Progenitor cell of endocrine pancreas (in vitro differentiated cells): ENCODE results near the gene ADD1. TPM values are rescaled to one million over a fixed set of nuclear protein-coding genes. Genes with fewer than 3 reads are reported as not detected.

Source experiments
- DNase-seq: peaks from one replicate; pipeline ENCODE4 v3.0.0; 2021; ENCODE audit warnings: low spot score; ENCODE audit not compliant: unreplicated experiment
- H3K27ac Mint-ChIP-seq: 2 replicates; pipeline ENCODE4 v1.8.0; 2021; ENCODE audit warnings: mild to moderate bottlenecking, moderate library complexity, mixed read lengths
- H3K27me3 Mint-ChIP-seq: 2 replicates; pipeline ENCODE4 v1.8.0; 2021; ENCODE audit warnings: mixed read lengths
- H3K36me3 Mint-ChIP-seq: 2 replicates; pipeline ENCODE4 v1.8.0; 2022; ENCODE audit warnings: mixed read lengths; ENCODE audit not compliant: insufficient read depth
- H3K4me1 Mint-ChIP-seq: 2 replicates; pipeline ENCODE4 v1.8.0; 2021; ENCODE audit warnings: low read depth, mixed read lengths
- H3K4me3 Mint-ChIP-seq: 2 replicates; pipeline ENCODE4 v1.8.0; 2021; ENCODE audit warnings: low read depth, mild to moderate bottlenecking, moderate library complexity, mixed read lengths
- H3K9me3 Mint-ChIP-seq: 2 replicates; pipeline ENCODE4 v1.8.0; 2021; ENCODE audit warnings: low read depth, mixed read lengths
- total RNA-seq: library from RNA; stranded (reverse); gene quantifications from 2 replicates; pipeline ENCODE4 v1.2.1, GENCODE V29; 2021
- TF ChIP-seq, protein P1 (sequence below): fragments of 200-600 bp; sonication (generic); IDR thresholded peaks from one replicate; pipeline ENCODE4 v1.5.0; 2021; ENCODE audit warnings: antibody characterized with exemption, mild to moderate bottlenecking; ENCODE audit not compliant: unreplicated experiment

The ADD1 gene
- total RNA-seq, 1 donor from 2014 or later, result 271 TPM

DNA sequence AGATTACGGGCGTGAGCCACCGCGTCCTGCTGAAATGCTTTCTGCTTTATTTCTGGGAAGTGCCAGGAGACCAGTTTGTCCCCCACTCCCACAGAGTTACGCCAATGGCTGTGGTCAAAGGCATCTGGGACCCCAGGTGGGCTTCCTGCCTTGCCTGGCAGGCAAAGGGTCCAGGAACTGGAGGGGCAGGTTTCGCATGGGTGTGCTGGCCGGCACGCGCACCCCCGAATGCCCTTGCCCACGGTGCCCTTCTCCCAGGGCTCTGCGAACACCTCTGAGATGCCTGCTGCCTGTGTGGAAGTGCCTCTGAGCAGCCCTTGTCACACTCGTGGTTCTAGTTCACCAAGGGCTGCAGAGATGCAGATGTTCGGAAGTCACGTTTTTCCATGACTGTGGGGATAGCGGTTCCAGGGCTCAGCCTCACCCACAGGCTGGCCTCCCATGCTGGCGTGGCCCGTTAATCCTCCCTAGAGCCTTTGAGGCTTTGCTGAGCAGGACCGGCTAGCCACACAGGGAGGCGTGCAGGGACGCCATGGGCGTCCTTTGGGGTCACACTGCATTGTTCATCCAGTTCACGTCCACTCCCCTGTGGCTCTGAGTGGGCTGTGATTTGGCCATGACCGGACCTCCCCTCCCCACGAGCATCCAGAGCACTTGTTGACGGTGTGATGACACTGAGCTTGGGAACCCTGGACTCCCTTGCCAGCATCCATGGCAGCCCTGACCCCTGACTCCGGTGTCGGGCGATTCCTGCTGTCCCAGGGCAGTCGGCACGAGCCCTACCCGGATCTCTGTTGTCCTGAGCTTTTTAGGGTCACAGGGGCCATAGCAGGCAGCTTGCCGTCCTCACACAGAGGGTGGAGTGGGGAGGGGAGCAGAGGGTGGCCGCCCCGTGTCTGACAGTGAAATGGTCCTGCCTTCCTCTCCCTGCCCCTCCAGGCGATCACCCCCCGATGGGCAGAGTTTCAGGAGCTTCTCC lies 12.7 kb upstream of the ADD1 start:
- Mint-ChIP-seq H3K36me3 (peaks cover 2% of the 10 kb centered on the region), H3K4me3 (no peak overlapping the region), H3K9me3 (no peaks in the 10 kb centered on the region), H3K27me3 (no peaks in the 10 kb centered on the region), H3K27ac (no peak overlapping the region), H3K4me1 (no peaks in the 10 kb centered on the region)
- TF ChIP-seq, protein P1, sequence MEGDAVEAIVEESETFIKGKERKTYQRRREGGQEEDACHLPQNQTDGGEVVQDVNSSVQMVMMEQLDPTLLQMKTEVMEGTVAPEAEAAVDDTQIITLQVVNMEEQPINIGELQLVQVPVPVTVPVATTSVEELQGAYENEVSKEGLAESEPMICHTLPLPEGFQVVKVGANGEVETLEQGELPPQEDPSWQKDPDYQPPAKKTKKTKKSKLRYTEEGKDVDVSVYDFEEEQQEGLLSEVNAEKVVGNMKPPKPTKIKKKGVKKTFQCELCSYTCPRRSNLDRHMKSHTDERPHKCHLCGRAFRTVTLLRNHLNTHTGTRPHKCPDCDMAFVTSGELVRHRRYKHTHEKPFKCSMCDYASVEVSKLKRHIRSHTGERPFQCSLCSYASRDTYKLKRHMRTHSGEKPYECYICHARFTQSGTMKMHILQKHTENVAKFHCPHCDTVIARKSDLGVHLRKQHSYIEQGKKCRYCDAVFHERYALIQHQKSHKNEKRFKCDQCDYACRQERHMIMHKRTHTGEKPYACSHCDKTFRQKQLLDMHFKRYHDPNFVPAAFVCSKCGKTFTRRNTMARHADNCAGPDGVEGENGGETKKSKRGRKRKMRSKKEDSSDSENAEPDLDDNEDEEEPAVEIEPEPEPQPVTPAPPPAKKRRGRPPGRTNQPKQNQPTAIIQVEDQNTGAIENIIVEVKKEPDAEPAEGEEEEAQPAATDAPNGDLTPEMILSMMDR, result no peak
- DNase-seq, result no peak

DNA sequence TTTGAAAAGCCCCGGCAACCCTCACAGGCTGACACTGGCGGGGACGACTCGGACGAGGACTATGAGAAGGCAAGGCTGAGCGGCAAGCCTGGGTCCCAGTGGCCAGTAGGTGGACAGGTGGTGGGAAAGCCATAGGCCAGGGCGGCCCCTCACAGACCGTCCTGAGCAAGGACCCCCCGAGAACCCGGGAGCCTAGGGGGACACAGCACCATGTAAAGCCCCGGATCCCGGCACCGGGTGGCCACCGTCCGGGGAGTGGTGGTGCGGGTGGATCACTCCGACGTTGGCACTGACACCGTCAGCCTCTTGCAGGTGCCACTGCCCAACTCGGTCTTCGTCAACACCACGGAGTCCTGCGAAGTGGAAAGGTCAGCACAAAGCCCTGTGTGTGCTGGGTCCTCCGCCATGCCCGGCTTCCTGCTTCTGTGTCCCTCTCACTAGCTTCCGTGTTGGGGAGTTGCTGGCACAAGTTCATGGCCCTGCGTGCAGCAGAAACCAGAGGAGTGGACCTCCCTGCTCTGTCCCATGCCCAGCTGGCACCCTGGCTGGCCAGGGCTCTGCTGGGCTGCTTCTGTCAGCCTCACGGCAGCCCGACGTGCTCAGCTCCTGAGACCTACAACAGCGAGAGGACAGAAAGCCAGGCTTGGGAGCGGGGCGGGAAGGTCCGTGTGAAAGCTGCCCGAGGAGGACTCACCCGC lies 11.9 kb upstream of the ADD1 start:
- Mint-ChIP-seq H3K9me3 (no peaks in the 10 kb centered on the region), H3K4me3 (no peak overlapping the region), H3K36me3 (peaks cover 2% of the 10 kb centered on the region), H3K4me1 (no peaks in the 10 kb centered on the region), H3K27me3 (no peaks in the 10 kb centered on the region), H3K27ac (no peak overlapping the region)
- no peak for DNase-seq
- TF ChIP-seq, protein P1, result no peak

DNA sequence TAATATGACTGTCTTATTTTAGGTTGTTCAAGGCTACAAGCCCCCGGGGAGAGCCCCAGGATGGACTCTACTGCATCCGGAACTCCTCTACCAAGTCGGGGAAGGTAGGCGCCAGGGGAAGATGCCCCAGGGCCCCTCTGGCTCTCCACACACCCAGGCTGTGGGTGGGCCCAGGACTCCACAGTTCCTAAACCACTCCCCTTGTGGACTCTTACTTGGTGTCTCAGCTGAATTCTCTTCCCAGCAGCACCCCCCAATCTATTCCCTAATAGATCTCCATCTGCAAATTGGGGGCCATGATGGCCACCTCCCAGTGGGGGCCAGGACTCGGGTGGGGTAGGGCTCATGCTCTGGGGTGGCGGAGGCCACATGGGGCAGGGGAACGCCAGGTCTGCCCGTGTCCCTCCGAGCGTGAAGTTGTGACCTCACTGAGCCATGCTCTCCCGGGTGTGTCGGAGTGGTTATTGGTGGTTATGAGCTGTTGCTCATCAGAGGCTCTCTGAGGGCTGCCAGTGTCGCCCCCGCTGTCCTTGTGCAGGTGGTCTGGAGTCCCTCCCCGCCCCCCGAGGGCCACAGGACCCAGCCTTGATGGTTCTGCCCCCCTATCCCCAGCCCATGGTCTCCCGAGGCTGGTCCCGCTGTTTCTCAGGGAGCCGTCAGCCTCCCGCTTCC lies 11.2 kb upstream of the ADD1 start:
- Mint-ChIP-seq H3K4me3 (no peak overlapping the region), H3K4me1 (no peaks in the 10 kb centered on the region), H3K36me3 (peaks cover 2% of the 10 kb centered on the region), H3K27ac (no peak overlapping the region), H3K27me3 (no peaks in the 10 kb centered on the region), H3K9me3 (no peaks in the 10 kb centered on the region)
- TF ChIP-seq, protein P1, result no peak
- DNase-seq, result no peak

DNA sequence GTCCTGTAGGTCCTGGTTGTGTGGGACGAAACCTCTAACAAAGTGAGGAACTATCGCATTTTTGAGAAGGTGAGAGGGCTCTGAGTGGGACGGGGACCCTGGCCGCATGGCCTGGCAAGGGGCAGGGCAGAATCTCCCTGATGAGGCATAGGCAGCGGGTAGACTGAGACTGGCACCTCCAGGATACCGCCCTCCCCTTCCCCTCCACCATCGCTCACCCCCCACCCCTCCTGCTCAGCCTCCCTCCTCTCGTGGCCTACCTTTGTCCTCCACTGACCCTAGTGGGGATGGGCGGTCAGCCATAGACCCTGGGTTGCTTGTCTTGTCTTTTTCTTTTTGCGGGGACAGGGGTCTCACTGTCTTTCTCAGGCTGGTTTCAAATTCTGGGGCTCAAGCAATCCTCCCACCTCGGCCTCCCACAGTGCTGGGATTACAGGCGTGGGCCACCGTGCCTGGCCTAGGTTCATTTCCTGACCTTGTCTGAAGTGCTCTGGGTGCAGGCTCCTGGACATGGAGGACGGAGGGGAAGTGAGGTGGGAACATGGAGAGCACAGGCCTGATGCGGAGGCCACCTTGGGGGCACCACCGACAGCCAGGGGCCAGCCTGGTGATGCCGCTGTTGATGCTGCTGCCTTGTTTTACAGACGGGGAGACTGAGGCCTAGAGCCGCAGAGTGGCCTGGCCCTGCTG lies 10.5 kb upstream of the ADD1 start:
- Mint-ChIP-seq H3K4me1 (no peaks in the 10 kb centered on the region), H3K36me3 (peaks cover 2% of the 10 kb centered on the region), H3K4me3 (no peak overlapping the region), H3K27me3 (no peaks in the 10 kb centered on the region), H3K9me3 (no peaks in the 10 kb centered on the region), H3K27ac (no peak overlapping the region)
- TF ChIP-seq, protein P1, result no peak
- DNase-seq, result no peak

DNA sequence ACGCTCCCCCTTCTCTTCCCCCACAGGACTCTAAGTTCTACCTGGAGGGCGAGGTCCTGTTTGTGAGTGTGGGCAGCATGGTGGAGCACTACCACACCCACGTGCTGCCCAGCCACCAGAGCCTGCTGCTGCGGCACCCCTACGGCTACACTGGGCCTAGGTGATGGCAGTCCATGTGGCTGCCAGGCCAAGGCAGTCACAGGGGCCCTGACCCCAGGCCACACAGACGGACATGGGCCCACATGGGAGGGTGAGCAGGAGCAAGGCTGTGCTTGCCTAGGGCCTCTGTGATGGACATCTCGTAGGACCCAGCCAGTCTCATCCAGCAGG lies 10.0 kb upstream of the ADD1 start:
- TF ChIP-seq, protein P1, result no peak
- no peaks in the 10 kb centered on the region for H3K27me3 Mint-ChIP-seq
- DNase-seq, result no peak
- H3K27ac Mint-ChIP-seq, result no peak overlapping the region
- no peaks in the 10 kb centered on the region for H3K9me3 Mint-ChIP-seq
- H3K4me3 Mint-ChIP-seq, result no peak overlapping the region
- H3K36me3 Mint-ChIP-seq, result peaks cover 2% of the 10 kb centered on the region
- no peaks in the 10 kb centered on the region for H3K4me1 Mint-ChIP-seq
